Tibial nerve (tissue), 4 donors: ENCODE data around the gene ZDHHC7. TPM values are rescaled to one million over a fixed set of nuclear protein-coding genes. Genes with fewer than 3 reads are reported as not detected.

Source experiments
- DNase-seq, 2 donors: peaks; one replicate each; pipeline ENCODE4 v3.0.0-alpha.2; 2019; ENCODE audit warnings: low spot score in 2 of 2
- H3K27ac ChIP-seq, 4 donors: fragments of 200-600 bp; sonication (generic) in 3 of 4; one replicate each; pipeline ENCODE4 v1.5.1; 2017 to 2019; ENCODE audit warnings: mild to moderate bottlenecking in 1 of 4
- H3K27me3 ChIP-seq, 2 donors: fragments of 200-600 bp; sonication (generic) in 1 of 2; one replicate each; pipeline versions ENCODE4 v1.5.1 to v1.6.0; 2017 to 2019
- H3K36me3 ChIP-seq, 3 donors: fragments of 200-600 bp; sonication (generic); one replicate each; pipeline ENCODE4 v1.5.1; 2018 to 2019
- H3K4me1 ChIP-seq, 4 donors: fragments of 200-600 bp; sonication (generic) in 3 of 4; one replicate each; pipeline ENCODE4 v1.5.1; 2017 to 2019
- H3K4me3 ChIP-seq, 4 donors: fragments of 200-600 bp; sonication (generic) in 3 of 4; one replicate each; pipeline ENCODE4 v1.5.1; 2017 to 2019; ENCODE audit warnings: mild to moderate bottlenecking in 1 of 4, moderate library complexity in 1 of 4
- H3K9me3 ChIP-seq, 4 donors: fragments of 200-600 bp; sonication (generic) in 3 of 4; one replicate each; pipeline ENCODE4 v1.5.1; 2017 to 2019
- EP300 ChIP-seq, 2 donors: sonication (generic); formaldehyde crosslinking; IDR thresholded peaks; one replicate each; pipeline ENCODE4 v1.6.1; 2017; ENCODE audit warnings: antibody characterized with exemption in 2 of 2, mild to moderate bottlenecking in 1 of 2
- POLR2A ChIP-seq, 2 donors: fragments of 450-650 bp; IDR thresholded peaks; one replicate each; pipeline ENCODE4 v1.6.1; 2017; ENCODE audit warnings: antibody characterized with exemption in 2 of 2, mild to moderate bottlenecking in 2 of 2, moderate library complexity in 2 of 2
- WGBS, 2 donors: methylation state at CpG; one replicate each; pipeline ENCODE4 v1.1.5; 2018; 5-methylcytosine and 5-hydroxymethylcytosine counted together
- total RNA-seq, 4 donors: library from RNA; depleted of rRNA; stranded (reverse); fragments of >200 nt; gene quantifications; one replicate each; pipeline ENCODE4 v1.1.0, GENCODE V29; 2016
- TF ChIP-seq, protein P1 (sequence below), 5 experiments: fragments of 200-600 bp in 3 of 5; fragments of 450-650 bp in 2 of 5; sonication (generic) in 3 of 5; IDR thresholded peaks; one replicate each; pipeline ENCODE4 v1.5.1; 2016 to 2019; ENCODE audit warnings: antibody characterized with exemption in 5 of 5, mild to moderate bottlenecking in 3 of 5, moderate library complexity in 2 of 5

Gene ZDHHC7
- total RNA-seq, 4 donors from 2014 or later, result 58.1 to 75.6 (median 62.6) TPM

DNA sequence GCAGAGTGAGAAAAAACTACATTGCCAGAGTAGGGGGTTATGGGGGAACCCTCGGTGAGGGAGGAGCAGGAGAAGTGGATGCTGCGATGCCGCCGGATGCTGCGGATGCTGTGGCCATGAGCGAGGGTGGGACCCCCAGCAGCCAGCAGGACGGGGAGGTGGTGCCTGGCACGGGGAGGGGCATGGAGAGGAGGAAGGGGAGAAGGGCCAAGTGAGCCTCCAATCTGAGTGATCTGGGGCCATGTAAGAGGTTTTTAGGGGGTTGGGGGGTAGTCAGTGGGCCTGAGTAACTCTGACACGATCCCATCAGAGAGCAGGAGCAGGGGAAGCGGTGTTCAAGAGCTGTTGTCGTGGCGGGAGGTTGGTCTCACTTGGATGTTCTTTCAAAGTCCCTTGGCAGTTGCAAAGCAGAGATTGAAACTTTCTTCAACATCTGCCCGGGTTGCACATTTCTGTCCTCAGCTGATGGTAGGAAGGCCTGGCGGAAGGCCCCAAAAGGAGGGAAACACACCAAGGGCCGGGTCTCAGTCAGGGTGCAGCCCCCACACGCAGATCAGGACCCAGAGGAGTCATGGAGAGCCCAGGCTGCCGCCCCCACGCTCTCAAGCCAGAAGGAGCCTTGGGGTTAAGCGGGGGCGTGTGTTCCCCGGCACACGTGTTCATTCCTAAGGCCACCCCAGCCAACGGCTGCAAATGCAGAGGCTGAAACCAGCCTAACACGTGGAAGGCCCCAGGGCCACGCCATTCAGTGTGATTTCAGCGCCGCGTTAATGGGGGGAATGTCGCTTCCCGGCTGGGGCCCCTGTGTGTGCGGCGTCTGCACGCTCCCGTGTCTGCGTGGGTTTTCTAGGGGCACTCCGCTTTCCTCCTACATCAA lies 81.7 kb downstream of the ZDHHC7 start:
- Histone ChIP-seq H3K36me3 (no peaks in the 10 kb centered on the region), H3K4me1 (peaks cover 0 to 69% (median 23%) of the 10 kb centered on the region in 4 donors), H3K9me3 (peaks cover 0 to 5% (median 0%) of the 10 kb centered on the region in 4 donors), H3K27me3 (no peaks in the 10 kb centered on the region), H3K4me3 (no peak overlapping the region), H3K27ac (peak overlapping the region in 2 of 4 donors; percentile 50 to 67)
- TF ChIP-seq, protein P1, sequence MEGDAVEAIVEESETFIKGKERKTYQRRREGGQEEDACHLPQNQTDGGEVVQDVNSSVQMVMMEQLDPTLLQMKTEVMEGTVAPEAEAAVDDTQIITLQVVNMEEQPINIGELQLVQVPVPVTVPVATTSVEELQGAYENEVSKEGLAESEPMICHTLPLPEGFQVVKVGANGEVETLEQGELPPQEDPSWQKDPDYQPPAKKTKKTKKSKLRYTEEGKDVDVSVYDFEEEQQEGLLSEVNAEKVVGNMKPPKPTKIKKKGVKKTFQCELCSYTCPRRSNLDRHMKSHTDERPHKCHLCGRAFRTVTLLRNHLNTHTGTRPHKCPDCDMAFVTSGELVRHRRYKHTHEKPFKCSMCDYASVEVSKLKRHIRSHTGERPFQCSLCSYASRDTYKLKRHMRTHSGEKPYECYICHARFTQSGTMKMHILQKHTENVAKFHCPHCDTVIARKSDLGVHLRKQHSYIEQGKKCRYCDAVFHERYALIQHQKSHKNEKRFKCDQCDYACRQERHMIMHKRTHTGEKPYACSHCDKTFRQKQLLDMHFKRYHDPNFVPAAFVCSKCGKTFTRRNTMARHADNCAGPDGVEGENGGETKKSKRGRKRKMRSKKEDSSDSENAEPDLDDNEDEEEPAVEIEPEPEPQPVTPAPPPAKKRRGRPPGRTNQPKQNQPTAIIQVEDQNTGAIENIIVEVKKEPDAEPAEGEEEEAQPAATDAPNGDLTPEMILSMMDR (IDR thresholded peaks at IDR 0.05), result no peak
- TF ChIP-seq POLR2A (IDR thresholded peaks at IDR 0.05) (no peak), EP300 (IDR thresholded peaks at IDR 0.05) (no peak)
- DNase-seq, result peak in 1 of 2 donors; percentile 46
- WGBS, 2 donors, result 44 to 51% methylated on average over 34 to 36 of the region's 36 CpGs

DNA sequence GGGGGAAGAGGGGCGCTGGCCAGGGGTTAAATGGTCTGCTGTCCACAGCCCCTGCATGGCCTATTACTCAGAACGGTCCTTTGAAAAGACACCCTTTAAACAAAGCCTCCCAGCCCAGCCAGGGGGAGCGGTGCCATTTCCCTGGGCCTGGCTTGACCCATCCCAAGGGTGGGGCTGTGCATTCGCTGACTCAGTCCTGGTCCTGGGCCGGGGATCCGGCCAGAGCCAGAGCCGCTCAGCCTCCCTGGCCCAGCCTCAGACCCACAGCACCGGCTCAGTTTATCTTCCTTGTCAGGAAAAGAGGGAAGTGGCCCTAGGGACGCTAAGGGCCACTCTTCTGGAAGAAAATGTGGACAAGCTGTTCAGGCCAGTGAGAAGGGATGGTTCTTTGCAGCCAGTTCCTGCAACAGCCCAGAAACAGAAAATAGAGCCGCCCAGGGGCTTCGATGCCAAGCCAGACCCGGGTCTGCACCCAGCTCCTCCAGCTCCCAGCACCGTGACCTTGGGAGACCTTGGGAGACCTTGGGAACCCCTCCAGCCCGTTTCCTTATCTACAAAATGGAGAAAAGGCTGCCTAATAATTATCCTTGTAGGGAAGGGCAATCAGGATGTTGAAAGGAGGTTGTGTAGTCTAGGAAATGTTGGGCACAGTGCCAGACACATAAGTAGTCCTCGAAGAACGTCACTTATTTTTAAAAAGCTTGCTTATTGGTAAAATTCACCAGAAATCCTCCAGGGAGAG lies 82.5 kb downstream of the ZDHHC7 start:
- Histone ChIP-seq H3K27me3 (no peaks in the 10 kb centered on the region), H3K9me3 (peaks cover 0 to 5% (median 0%) of the 10 kb centered on the region in 4 donors), H3K36me3 (no peaks in the 10 kb centered on the region), H3K4me1 (peaks cover 0 to 69% (median 26%) of the 10 kb centered on the region in 4 donors), H3K27ac (peak overlapping the region in 3 of 4 donors; percentile 18 to 71 (median 67)), H3K4me3 (no peak overlapping the region)
- DNase-seq, result peak; percentile 68
- WGBS, 2 donors, result 28 to 46% methylated on average over 16 of the region's 16 CpGs
- peak in 1 of 2 donors; percentile 59 for TF ChIP-seq EP300 (IDR thresholded peaks at IDR 0.05)
- TF ChIP-seq, protein P1 (IDR thresholded peaks at IDR 0.05), result no peak
- TF ChIP-seq POLR2A (IDR thresholded peaks at IDR 0.05), result no peak

DNA sequence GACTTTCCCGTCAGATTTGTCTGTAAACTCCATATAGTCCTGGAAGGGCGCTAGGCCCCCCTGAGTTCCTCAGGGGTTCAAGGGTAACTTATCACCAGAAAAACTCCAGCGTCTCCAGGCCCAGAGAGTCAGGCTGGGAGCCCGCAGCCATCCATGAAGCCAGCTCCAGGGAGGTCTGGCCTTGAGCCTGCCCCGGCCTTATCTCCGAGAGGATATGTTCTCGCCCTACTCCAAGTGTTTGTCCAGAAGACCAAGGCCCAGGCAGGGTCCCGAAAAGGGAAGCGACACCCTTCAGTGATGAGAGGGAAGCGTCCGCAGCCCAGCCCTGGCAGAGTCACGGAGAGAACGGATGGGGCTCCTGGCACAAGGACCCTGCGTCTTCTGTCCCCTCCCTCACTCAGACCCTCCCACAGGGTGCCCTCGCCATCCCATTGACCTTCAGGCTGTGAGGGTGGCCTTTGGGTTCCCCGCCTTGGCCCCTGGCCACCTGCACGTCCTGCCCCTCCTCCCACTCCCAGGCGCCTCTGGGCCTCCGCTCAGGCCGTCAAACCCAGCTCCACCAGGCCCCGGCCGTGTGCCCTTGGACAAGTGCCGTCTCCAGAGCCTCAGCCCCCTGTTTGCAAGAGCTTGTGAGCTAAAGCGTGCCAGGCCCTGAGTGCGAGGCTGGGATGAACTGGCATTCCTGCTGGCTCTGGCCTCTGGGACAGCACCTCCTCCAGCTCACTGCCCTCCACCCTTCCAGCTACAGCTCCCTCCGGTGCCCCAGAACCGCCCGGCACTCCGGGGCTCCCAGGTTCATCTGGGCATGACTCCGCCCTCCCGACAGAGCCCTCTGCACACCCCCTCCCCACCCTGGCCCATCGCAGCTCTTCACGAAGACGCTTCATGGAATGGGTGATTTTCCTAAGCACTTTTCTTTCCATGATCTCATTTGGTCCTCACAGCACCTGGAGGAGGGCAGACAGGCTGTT lies 83.4 kb downstream of the ZDHHC7 start:
- Histone ChIP-seq H3K36me3 (no peaks in the 10 kb centered on the region), H3K4me3 (no peak overlapping the region), H3K9me3 (peaks cover 0 to 5% (median 0%) of the 10 kb centered on the region in 4 donors), H3K27ac (peak overlapping the region; percentile 9 to 71 (median 42)), H3K4me1 (peaks cover 0 to 68% (median 23%) of the 10 kb centered on the region in 4 donors), H3K27me3 (no peaks in the 10 kb centered on the region)
- no peak for DNase-seq
- 77 to 79% methylated on average over 29 to 34 of the region's 34 CpGs for WGBS, 2 donors
- TF ChIP-seq POLR2A (IDR thresholded peaks at IDR 0.05) (no peak), EP300 (IDR thresholded peaks at IDR 0.05) (no peak)
- TF ChIP-seq, protein P1 (IDR thresholded peaks at IDR 0.05), result no peak

DNA sequence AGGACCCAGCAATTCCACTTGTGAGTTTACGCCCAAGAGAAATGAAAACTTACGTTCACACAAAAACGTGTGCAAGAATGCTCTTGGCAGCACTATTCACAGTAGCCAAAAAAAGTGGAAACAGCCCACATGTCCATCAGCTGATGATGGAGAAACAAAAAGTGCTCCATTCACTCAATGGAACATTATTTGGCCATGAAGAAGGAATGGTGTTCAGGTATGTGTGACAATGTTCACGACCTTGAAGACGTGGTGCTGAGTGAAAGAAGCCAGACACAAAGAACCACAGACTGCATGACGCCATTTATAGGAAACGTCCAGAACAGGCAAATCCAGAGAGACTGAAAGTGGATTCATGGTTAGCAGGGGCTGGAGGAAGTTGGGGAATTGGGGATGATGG lies 84.9 kb downstream of the ZDHHC7 start:
- Histone ChIP-seq H3K4me3 (no peak overlapping the region), H3K27me3 (no peaks in the 10 kb centered on the region), H3K4me1 (peaks cover 0 to 70% (median 23%) of the 10 kb centered on the region in 4 donors), H3K36me3 (no peaks in the 10 kb centered on the region), H3K9me3 (peaks cover 0 to 5% (median 0%) of the 10 kb centered on the region in 4 donors), H3K27ac (peak overlapping the region in 1 of 4 donors; percentile 18)
- 35 to 45% methylated on average over 7 of the region's 7 CpGs for WGBS, 2 donors
- TF ChIP-seq, protein P1 (IDR thresholded peaks at IDR 0.05), result no peak
- no peak for TF ChIP-seq EP300 (IDR thresholded peaks at IDR 0.05)
- TF ChIP-seq POLR2A (IDR thresholded peaks at IDR 0.05), result no peak
- DNase-seq, result no peak
